ENCODE measurements around the gene GID8. TPM values are rescaled to one million over a fixed set of nuclear protein-coding genes. Genes with fewer than 3 reads are reported as not detected.

Gene GID8
- total and polyA plus RNA-seq, 9 of the 15 experiments (the other 6 are each of a cell fraction or from before 2014, with no cell fraction given): 7.5 to 31.6 (median 22.2) TPM

- TF ChIP-seq ZNF512 (tag; IDR thresholded peaks at IDR 0.05): no peak
- TF ChIP-seq, protein P1, sequence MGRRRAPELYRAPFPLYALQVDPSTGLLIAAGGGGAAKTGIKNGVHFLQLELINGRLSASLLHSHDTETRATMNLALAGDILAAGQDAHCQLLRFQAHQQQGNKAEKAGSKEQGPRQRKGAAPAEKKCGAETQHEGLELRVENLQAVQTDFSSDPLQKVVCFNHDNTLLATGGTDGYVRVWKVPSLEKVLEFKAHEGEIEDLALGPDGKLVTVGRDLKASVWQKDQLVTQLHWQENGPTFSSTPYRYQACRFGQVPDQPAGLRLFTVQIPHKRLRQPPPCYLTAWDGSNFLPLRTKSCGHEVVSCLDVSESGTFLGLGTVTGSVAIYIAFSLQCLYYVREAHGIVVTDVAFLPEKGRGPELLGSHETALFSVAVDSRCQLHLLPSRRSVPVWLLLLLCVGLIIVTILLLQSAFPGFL (CRISPR knock-in tag; IDR thresholded peaks at IDR 0.05): no peak
- TF ChIP-seq NCOR1 (IDR thresholded peaks at IDR 0.05): no peak
- no peak for TF ChIP-seq ZNF133 (CRISPR knock-in tag; IDR thresholded peaks at IDR 0.05)
- peak; percentile 51 for TF ChIP-seq MTA3 (IDR thresholded peaks at IDR 0.05; ENCODE audit: borderline replicate concordance)
- TF ChIP-seq, protein P2, sequence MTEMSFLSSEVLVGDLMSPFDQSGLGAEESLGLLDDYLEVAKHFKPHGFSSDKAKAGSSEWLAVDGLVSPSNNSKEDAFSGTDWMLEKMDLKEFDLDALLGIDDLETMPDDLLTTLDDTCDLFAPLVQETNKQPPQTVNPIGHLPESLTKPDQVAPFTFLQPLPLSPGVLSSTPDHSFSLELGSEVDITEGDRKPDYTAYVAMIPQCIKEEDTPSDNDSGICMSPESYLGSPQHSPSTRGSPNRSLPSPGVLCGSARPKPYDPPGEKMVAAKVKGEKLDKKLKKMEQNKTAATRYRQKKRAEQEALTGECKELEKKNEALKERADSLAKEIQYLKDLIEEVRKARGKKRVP (CRISPR knock-in tag; IDR thresholded peaks at IDR 0.05): 0 out of 2 replicates have a peak, but pooled peaks have one; percentile 22
- TF ChIP-seq RREB1 (CRISPR knock-in tag; IDR thresholded peaks at IDR 0.05): no peak
- no peak for TF ChIP-seq WHSC1 (IDR thresholded peaks at IDR 0.05; ENCODE audit: low read length)
- TF ChIP-seq BACH1 (tag; IDR thresholded peaks at IDR 0.05): no peak
- TF ChIP-seq RBM25 (IDR thresholded peaks at IDR 0.05; ENCODE audit: low read depth, low read length, severe bottlenecking): peak; percentile 20
- TF ChIP-seq CC2D1A (IDR thresholded peaks at IDR 0.05): no peak
- TF ChIP-seq, protein P3, sequence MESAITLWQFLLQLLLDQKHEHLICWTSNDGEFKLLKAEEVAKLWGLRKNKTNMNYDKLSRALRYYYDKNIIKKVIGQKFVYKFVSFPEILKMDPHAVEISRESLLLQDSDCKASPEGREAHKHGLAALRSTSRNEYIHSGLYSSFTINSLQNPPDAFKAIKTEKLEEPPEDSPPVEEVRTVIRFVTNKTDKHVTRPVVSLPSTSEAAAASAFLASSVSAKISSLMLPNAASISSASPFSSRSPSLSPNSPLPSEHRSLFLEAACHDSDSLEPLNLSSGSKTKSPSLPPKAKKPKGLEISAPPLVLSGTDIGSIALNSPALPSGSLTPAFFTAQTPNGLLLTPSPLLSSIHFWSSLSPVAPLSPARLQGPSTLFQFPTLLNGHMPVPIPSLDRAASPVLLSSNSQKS (CRISPR knock-in tag; IDR thresholded peaks at IDR 0.05): no peak
- peak; percentile 97 for TF ChIP-seq NRF1 (conservative IDR thresholded peaks at IDR 0.05 in 1 of 2, IDR thresholded peaks at IDR 0.05 in 1 of 2)
- peak; percentile 43; the same call in 1 of the 2 replicates for TF ChIP-seq ZEB2 (IDR thresholded peaks at IDR 0.05)
- TF ChIP-seq ZNF778 (CRISPR knock-in tag; IDR thresholded peaks at IDR 0.05): no peak
These were observed 11.5 kb upstream of the GID8 start, which contains the start of gene DIDO1 (continued) for GRCh38 chr20:62926229-62927127.
